Keratinocyte (primary cell): ENCODE results near the gene TPST2. TPM values are rescaled to one million over a fixed set of nuclear protein-coding genes. Genes with fewer than 3 reads are reported as not detected.

Experiments used
- DNase-seq: peaks from one replicate; pipeline ENCODE4 v3.0.0-alpha.2; 2011; ENCODE audit warnings: low read depth, missing footprints, low spot score
- FAIRE-seq: peaks from 2 replicates; lab custom pipeline; 2011; peaks lifted over from hg19 to GRCh38; lab: Jason Lieb, UNC
- H2AFZ ChIP-seq: 2 replicates; pipeline ENCODE4 v1.6.0; 2012; ENCODE audit warnings: low read length, control low read depth, inconsistent platforms; ENCODE audit not compliant: control insufficient read depth
- H3K27ac ChIP-seq: 2 replicates; pipeline ENCODE4 v1.5.1; 2011; ENCODE audit warnings: low read length; ENCODE audit not compliant: control insufficient read depth, insufficient read depth
- H3K27me3 ChIP-seq: 3 replicates; pipeline ENCODE4 v1.6.0; 2011; ENCODE audit warnings: low read length; ENCODE audit not compliant: control insufficient read depth, insufficient read depth; ENCODE audit errors: extremely low read depth
- H3K36me3 ChIP-seq, 2 experiments: 2 replicates in 1 of 2; 3 replicates in 1 of 2; pipeline ENCODE4 v1.5.1; 2011; ENCODE audit warnings: low read length in 2 of 2, mild to moderate bottlenecking in 1 of 2; ENCODE audit not compliant: control insufficient read depth in 2 of 2, insufficient read depth in 2 of 2; ENCODE audit errors: extremely low read depth in 1 of 2
- H3K4me1 ChIP-seq: 3 replicates; pipeline ENCODE4 v1.5.1; 2011; ENCODE audit warnings: low read length; ENCODE audit not compliant: control insufficient read depth, insufficient read depth; ENCODE audit errors: extremely low read depth
- H3K4me2 ChIP-seq: 3 replicates; pipeline ENCODE4 v1.6.0; 2011; ENCODE audit warnings: low read depth, low read length; ENCODE audit not compliant: control insufficient read depth, insufficient read depth; ENCODE audit errors: extremely low read depth
- H3K4me3 ChIP-seq, 3 experiments: fragments of 200-600 bp in 1 of 3; sonication (generic) in 1 of 3; 2 replicates in 2 of 3; 3 replicates in 1 of 3; pipeline ENCODE4 v1.5.1; 2011 to 2016; ENCODE audit warnings: low read length in 3 of 3, mild to moderate bottlenecking in 3 of 3, control low read depth in 2 of 3, inconsistent platforms in 1 of 3, low read depth in 1 of 3, mixed read lengths in 1 of 3, mixed run types in 1 of 3, moderate library complexity in 1 of 3; ENCODE audit not compliant: control insufficient read depth in 2 of 3, insufficient read depth in 2 of 3; ENCODE audit errors: extremely low read depth in 1 of 3
- H3K79me2 ChIP-seq: 2 replicates; pipeline ENCODE4 v1.6.0; 2012; ENCODE audit warnings: low read length; ENCODE audit not compliant: control insufficient read depth, insufficient read depth
- H3K9ac ChIP-seq: 3 replicates; pipeline ENCODE4 v1.6.0; 2011; ENCODE audit warnings: low read length; ENCODE audit not compliant: control insufficient read depth, insufficient read depth; ENCODE audit errors: extremely low read depth
- H3K9me1 ChIP-seq: 3 replicates; pipeline ENCODE4 v1.6.0; 2011; ENCODE audit warnings: low read length; ENCODE audit not compliant: control insufficient read depth, insufficient read depth; ENCODE audit errors: extremely low read depth
- H3K9me3 ChIP-seq: 2 replicates; pipeline ENCODE4 v1.5.1; 2012; ENCODE audit warnings: low read depth, low read length; ENCODE audit not compliant: control insufficient read depth
- H4K20me1 ChIP-seq: 3 replicates; pipeline ENCODE4 v1.6.0; 2011; ENCODE audit warnings: low read length; ENCODE audit not compliant: control insufficient read depth, insufficient read depth; ENCODE audit errors: extremely low read depth
- CTCF ChIP-seq, 3 experiments: IDR thresholded peaks in 1 of 3; conservative IDR thresholded peaks in 1 of 3; optimal IDR thresholded peaks in 1 of 3; 2 replicates in 2 of 3; 3 replicates in 1 of 3; pipeline versions ENCODE3 to v1.5.1; 2011; ENCODE audit warnings: low read length in 3 of 3, mild to moderate bottlenecking in 3 of 3, moderate library complexity in 2 of 3, control low read depth in 1 of 3, inconsistent platforms in 1 of 3; ENCODE audit not compliant: insufficient read depth in 2 of 3; ENCODE audit errors: extremely low read depth in 1 of 3
- EZH2 ChIP-seq: IDR thresholded peaks from one replicate; pipeline ENCODE4 v1.6.1; 2012; ENCODE audit warnings: inconsistent platforms, mild to moderate bottlenecking, low read length, moderate library complexity
- dilution Hi-C: fragments of 300-500 bp; cut with MboI; formaldehyde crosslinking; loops from one replicate; pipeline ENCODE4 v1.7.0; 2020; ENCODE audit warnings: low sequenced_read_pairs; ENCODE audit not compliant: extremely low pct_ligation_motif_present
- polyA plus RNA-seq, 5 experiments: library from polyadenylated mRNA; depleted of rRNA in 3 of 5; stranded (reverse) in 3 of 5; stranded (forward) in 1 of 5; unstranded in 1 of 5; fragments of >200 nt; gene quantifications; 1 replicate in 1 of 5; 2 replicates in 3 of 5; 3 replicates in 1 of 5; pipeline versions ENCODE4 v1.2.1 to v1.2.3, GENCODE V29; 2011 to 2012; ENCODE audit warnings: missing spikeins in 2 of 5, low read depth in 1 of 5, low replicate concordance in 1 of 5

TPST2 gene
- polyA plus RNA-seq, 1 donor (not counting 4 experiments of a cell fraction or from before 2014, with no cell fraction given) = 22.4 TPM

GRCh38 chr22:26566994-26567393 lies 22.9 kb downstream of the TPST2 start:
- FAIRE-seq = no peak
- H3K4me3 ChIP-seq = no peak overlapping the region
- no peaks in the 10 kb centered on the region for H3K27me3 ChIP-seq
- H3K27ac ChIP-seq = no peak overlapping the region
- H3K79me2 ChIP-seq = peaks cover 25% of the 10 kb centered on the region
- dilution Hi-C loops = no loop called here
- H3K4me1 ChIP-seq = peaks cover 23% of the 10 kb centered on the region
- no peak overlapping the region for H3K4me2 ChIP-seq
- no peaks in the 10 kb centered on the region for H3K9me3 ChIP-seq
- TF ChIP-seq EZH2 (no peak), CTCF (optimal IDR thresholded peaks at IDR 0.05 in 1 of 3, IDR thresholded peaks at IDR 0.05 in 1 of 3, conservative IDR thresholded peaks at IDR 0.05 in 1 of 3; ENCODE audit: extremely low read depth in 1 of 3, insufficient read depth in 2 of 3, low read length in 3 of 3) (no peak)
- no peaks in the 10 kb centered on the region for H3K9me1 ChIP-seq
- peaks cover 2% of the 10 kb centered on the region for H4K20me1 ChIP-seq
- no peak overlapping the region for H2AFZ ChIP-seq
- no peak for DNase-seq
- H3K36me3 ChIP-seq = peaks cover 0 to 11% of the 10 kb centered on the region in 2 experiments
- H3K9ac ChIP-seq = no peak overlapping the region

GRCh38 chr22:26565889-26566288 lies 24.0 kb downstream of the TPST2 start:
- dilution Hi-C loops = no loop called here

More at GRCh38 chr22:26565889-26566288, 24.0 kb downstream of the TPST2 start:
- no peaks in the 10 kb centered on the region for H3K9me3 ChIP-seq
- peaks cover 23% of the 10 kb centered on the region for H3K4me1 ChIP-seq
- no peak overlapping the region for H3K4me2 ChIP-seq
- H3K27me3 ChIP-seq = no peaks in the 10 kb centered on the region
- TF ChIP-seq CTCF (optimal IDR thresholded peaks at IDR 0.05 in 1 of 3, IDR thresholded peaks at IDR 0.05 in 1 of 3, conservative IDR thresholded peaks at IDR 0.05 in 1 of 3; ENCODE audit: extremely low read depth in 1 of 3, insufficient read depth in 2 of 3, low read length in 3 of 3) (no peak), EZH2 (no peak)
- no peak overlapping the region for H2AFZ ChIP-seq
- peaks cover 2% of the 10 kb centered on the region for H4K20me1 ChIP-seq
- peaks cover 0 to 11% of the 10 kb centered on the region in 2 experiments for H3K36me3 ChIP-seq
- peaks cover 28% of the 10 kb centered on the region for H3K79me2 ChIP-seq
- DNase-seq (no peak), FAIRE-seq (no peak)
- no peak overlapping the region for H3K4me3 ChIP-seq
- H3K9me1 ChIP-seq = no peaks in the 10 kb centered on the region
- H3K9ac ChIP-seq = no peak overlapping the region
- no peak overlapping the region for H3K27ac ChIP-seq
